ENCODE results near the gene SLC25A21. TPM values are rescaled to one million over a fixed set of nuclear protein-coding genes. Genes with fewer than 3 reads are reported as not detected.
"Not testable (repeated sequence)": the region's sequence is repeated elsewhere in the genome, so short reads cannot be mapped to it uniquely, and the experiment has no call there.

The SLC25A21 gene
- total RNA-seq, 2 donors from 2014 or later, result not detected

DNA sequence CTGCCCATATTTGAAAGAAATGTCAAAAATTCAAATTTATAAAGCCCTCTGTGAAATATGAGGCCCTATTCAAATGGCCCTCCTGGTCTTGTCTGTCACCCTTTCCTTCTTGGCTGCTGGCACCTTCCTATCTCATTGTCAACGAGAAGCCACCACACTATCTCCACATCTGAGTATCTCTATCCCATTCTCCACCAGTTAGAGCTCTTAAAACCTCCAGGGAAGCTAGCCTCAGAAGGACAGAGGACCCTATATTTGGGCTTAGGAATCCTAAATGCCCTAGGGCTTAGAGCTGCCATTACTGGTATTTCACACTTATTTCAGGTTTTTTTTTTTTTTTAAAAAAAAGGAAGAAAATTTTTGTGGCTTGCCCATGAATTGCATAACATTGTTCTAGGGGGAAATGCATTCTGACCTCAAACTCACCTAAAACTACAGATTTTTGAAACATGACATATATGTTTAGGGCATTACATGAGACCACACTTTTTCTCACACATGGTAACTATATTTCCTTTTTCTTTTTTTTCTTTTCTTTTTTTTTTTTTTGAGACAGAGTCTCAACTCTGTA, 25.0 kb downstream of the SLC25A21 start:
- Mint-ChIP-seq H3K9me3 (no peaks in the 10 kb centered on the region), H3K27ac (no peak overlapping the region), H3K36me3 (ENCODE audit: insufficient read depth in 2 of 2) (no peaks in the 10 kb centered on the region), H3K4me1 (ENCODE audit: low read depth) (no peaks in the 10 kb centered on the region), H3K27me3 (ENCODE audit: low read depth) (no peaks in the 10 kb centered on the region), H3K4me3 (no peak overlapping the region)
- DNase-seq (no peak), ATAC-seq (replicated peaks in 1 of 2) (no peak)

DNA sequence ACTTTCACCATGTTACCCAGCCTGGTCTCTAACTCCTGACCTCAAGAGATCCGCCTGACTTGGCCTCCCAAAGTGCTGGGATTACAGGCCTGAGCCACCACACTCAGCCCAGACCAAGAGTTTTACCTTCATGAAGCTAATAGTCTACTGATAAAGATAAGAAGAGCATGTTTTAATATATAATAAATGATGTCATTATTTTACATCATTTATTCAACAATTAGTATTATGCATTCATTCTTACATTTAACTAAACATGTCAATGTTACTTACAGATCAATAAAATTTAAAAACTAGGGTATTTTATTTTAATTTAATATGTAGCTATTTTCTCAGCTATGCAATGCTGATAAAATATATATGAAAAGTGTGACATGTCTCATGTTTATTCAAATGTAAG, 26.0 kb downstream of the SLC25A21 start:
- not testable (repeated sequence) for DNase-seq; H3K27ac Mint-ChIP-seq; ATAC-seq (replicated peaks in 1 of 2); H3K4me3 Mint-ChIP-seq; H3K36me3 Mint-ChIP-seq (ENCODE audit: insufficient read depth in 2 of 2); H3K9me3 Mint-ChIP-seq; H3K4me1 Mint-ChIP-seq (ENCODE audit: low read depth); H3K27me3 Mint-ChIP-seq (ENCODE audit: low read depth)

DNA sequence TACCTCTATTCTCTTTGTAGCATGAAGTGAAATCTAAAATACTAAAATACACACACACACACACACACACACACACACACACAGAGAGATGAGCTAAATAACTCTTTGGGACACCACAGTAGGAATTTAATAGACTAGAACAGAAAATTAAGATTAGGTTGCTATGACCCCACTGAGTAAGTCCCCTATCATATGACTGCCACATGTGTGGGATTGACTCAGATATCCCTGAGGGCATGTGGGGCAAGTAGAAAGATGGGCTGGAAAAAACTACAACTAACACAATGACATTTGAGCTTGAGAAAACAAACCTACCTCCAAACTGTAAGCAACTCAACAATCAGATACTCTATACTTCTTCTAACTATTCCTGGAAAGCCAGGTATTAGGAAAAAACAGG, 27.0 kb downstream of the SLC25A21 start:
- Mint-ChIP-seq H3K36me3 (ENCODE audit: insufficient read depth in 2 of 2) (no peaks in the 10 kb centered on the region), H3K4me1 (ENCODE audit: low read depth) (no peaks in the 10 kb centered on the region), H3K27ac (no peak overlapping the region), H3K4me3 (no peak overlapping the region), H3K27me3 (ENCODE audit: low read depth) (no peaks in the 10 kb centered on the region), H3K9me3 (no peaks in the 10 kb centered on the region)
- no peak for DNase-seq
- ATAC-seq (replicated peaks in 1 of 2), result no peak

DNA sequence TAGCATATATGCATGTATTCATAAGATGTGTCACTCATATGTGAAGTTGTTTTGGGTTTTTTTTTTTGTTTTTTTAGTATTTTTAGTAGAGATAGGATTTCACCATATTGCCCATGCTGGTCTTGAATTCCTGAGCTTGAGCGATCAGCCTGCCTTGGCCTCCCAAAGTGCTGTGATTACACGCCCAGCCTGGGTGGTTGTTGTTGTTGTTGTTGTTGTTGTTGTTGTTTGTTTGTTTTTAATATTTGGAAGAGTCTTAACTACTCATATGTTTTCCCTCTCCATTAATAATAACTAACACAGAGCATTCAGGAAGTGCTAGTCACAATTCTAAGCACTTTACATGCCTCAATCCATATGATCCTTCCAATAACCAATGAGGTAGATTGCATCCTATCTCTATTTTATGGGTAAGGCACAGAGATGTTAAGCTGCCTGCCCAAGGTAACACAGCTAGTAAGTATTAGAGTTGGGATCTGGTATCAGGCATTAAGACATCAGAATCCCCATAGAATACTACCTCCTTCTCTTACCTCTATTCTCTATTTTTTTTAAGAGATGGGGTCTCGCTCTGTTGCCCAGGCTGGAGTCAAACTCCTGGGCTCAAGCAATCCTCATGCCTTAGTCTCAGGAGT, 27.6 kb downstream of the SLC25A21 start:
- H3K36me3 Mint-ChIP-seq (ENCODE audit: insufficient read depth in 2 of 2), result no peaks in the 10 kb centered on the region
- H3K9me3 Mint-ChIP-seq, result no peaks in the 10 kb centered on the region
- DNase-seq (no peak), ATAC-seq (replicated peaks in 1 of 2) (no peak)
- H3K27ac Mint-ChIP-seq, result no peak overlapping the region
- no peaks in the 10 kb centered on the region for H3K4me1 Mint-ChIP-seq (ENCODE audit: low read depth)
- H3K4me3 Mint-ChIP-seq, result no peak overlapping the region
- H3K27me3 Mint-ChIP-seq (ENCODE audit: low read depth), result no peaks in the 10 kb centered on the region

DNA sequence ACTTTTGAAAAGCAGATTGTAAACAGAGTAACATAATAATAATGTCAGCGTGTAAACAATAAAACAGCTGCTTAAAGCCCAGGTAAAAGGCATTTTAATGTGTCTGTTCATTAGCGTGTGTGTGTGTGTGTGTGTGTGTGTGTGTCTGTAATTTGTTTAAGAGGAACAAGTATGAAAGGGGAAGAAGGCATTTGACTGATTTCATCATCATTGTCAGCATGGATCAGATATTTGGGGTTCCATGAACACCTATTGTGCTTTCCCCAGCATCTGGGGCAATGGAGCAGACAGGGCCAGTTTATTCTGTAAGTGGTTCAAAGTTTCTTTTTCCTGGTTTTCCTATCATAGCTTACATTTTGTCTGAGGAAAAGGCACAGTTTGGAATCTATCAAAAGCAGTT, 28.9 kb downstream of the SLC25A21 start:
- Mint-ChIP-seq H3K4me1 (ENCODE audit: low read depth) (no peaks in the 10 kb centered on the region), H3K4me3 (no peak overlapping the region), H3K27ac (no peak overlapping the region), H3K27me3 (ENCODE audit: low read depth) (no peaks in the 10 kb centered on the region), H3K36me3 (ENCODE audit: insufficient read depth in 2 of 2) (no peaks in the 10 kb centered on the region), H3K9me3 (no peaks in the 10 kb centered on the region)
- DNase-seq (no peak), ATAC-seq (replicated peaks in 1 of 2) (no peak)

DNA sequence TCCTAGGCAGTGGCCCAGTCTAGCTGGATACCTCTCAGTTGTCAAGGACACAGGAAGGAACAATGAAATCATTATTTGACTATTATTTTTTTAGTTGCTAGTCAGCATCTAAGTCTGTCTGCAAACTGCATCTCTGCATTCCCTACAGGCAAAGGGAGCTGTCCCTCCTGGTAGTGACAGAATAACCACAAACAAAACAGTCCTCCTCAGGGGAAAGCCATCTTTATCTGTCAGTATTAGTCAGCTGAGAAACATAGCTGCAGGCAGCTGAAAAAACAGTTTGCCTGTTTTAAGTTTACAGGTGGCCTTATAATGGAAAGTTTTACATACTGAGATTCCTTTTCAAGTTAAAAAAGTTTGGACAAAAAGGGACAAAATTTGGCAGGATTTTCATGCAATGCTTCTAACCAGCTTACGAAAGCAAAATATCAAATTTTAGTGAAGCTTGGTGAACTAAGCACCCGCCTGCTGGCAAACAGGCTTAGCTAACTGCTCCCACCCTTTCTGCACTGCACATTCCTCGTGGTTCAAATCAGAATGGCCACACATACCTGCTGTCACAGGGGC, 29.5 kb downstream of the SLC25A21 start:
- ATAC-seq (replicated peaks in 1 of 2) (no peak), DNase-seq (no peak)
- Mint-ChIP-seq H3K36me3 (ENCODE audit: insufficient read depth in 2 of 2) (no peaks in the 10 kb centered on the region), H3K27me3 (ENCODE audit: low read depth) (no peaks in the 10 kb centered on the region), H3K27ac (no peak overlapping the region), H3K4me3 (no peak overlapping the region), H3K4me1 (ENCODE audit: low read depth) (no peaks in the 10 kb centered on the region), H3K9me3 (no peaks in the 10 kb centered on the region)

DNA sequence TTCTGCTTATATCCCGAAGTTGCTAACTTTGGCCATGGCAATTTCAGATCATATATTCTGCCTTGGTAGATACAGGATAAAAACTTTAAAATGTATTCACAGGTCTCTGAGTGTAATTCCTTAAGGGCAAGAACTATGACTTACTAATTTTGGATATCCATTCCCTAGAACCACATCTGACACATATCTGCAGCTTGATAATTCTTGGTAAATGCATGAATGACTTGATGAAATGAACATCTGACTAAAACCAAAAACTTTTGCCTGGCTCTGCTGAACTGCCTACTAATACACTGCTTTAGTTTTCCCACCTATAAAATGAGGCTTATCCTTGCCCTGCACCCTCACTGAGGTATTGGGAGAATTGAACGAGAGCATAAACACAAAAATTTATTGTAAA, 32.2 kb downstream of the SLC25A21 start:
- H3K9me3 Mint-ChIP-seq, result no peaks in the 10 kb centered on the region
- H3K4me3 Mint-ChIP-seq, result no peak overlapping the region
- no peak for ATAC-seq (replicated peaks in 1 of 2)
- no peaks in the 10 kb centered on the region for H3K27me3 Mint-ChIP-seq (ENCODE audit: low read depth)
- no peak for DNase-seq
- H3K36me3 Mint-ChIP-seq (ENCODE audit: insufficient read depth in 2 of 2), result no peaks in the 10 kb centered on the region
- no peaks in the 10 kb centered on the region for H3K4me1 Mint-ChIP-seq (ENCODE audit: low read depth)
- H3K27ac Mint-ChIP-seq, result no peak overlapping the region

DNA sequence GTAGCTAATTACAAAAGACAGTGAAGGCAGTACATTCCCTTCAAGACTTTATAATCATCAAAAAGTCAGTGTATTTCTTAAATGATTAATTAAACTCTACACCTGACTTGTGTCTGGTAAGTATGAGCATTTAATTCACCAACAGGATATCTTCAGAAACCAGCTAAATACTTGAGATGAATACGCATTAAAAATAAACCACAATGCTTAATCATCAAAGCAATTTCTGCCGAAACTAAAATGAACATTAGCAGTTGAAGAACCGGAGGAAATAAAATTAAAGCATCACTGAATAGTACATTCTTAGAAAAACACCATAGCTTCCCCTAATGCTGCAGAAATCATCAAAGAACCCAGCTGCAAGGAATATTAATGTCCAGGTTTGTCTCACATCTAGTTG, 32.7 kb downstream of the SLC25A21 start:
- Mint-ChIP-seq H3K27ac (no peak overlapping the region), H3K4me3 (no peak overlapping the region), H3K27me3 (ENCODE audit: low read depth) (no peaks in the 10 kb centered on the region), H3K9me3 (no peaks in the 10 kb centered on the region), H3K4me1 (ENCODE audit: low read depth) (no peaks in the 10 kb centered on the region), H3K36me3 (ENCODE audit: insufficient read depth in 2 of 2) (no peaks in the 10 kb centered on the region)
- DNase-seq (no peak), ATAC-seq (replicated peaks in 1 of 2) (no peak)

DNA sequence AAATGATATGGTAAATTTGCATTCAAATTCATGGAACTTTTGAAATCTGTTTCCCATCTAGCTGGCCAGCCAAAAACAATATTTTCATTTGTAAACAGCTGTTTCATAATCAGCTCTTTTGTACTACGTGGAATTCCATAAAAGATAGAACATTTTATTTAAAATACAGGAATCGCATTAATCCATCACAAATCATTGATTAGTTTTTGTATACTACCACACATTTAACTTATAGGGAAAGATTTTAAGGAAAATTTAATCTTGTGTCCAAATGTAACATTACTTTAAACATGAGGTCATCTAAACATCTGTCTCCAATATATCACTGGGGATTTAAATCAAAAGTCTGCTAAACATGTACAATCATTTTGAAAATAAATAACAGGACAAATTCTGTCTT, 33.5 kb downstream of the SLC25A21 start:
- Mint-ChIP-seq H3K27me3 (ENCODE audit: low read depth) (no peaks in the 10 kb centered on the region), H3K36me3 (ENCODE audit: insufficient read depth in 2 of 2) (no peaks in the 10 kb centered on the region), H3K4me3 (no peak overlapping the region), H3K27ac (no peak overlapping the region), H3K9me3 (no peaks in the 10 kb centered on the region), H3K4me1 (ENCODE audit: low read depth) (no peaks in the 10 kb centered on the region)
- ATAC-seq (replicated peaks in 1 of 2), result no peak
- no peak for DNase-seq

DNA sequence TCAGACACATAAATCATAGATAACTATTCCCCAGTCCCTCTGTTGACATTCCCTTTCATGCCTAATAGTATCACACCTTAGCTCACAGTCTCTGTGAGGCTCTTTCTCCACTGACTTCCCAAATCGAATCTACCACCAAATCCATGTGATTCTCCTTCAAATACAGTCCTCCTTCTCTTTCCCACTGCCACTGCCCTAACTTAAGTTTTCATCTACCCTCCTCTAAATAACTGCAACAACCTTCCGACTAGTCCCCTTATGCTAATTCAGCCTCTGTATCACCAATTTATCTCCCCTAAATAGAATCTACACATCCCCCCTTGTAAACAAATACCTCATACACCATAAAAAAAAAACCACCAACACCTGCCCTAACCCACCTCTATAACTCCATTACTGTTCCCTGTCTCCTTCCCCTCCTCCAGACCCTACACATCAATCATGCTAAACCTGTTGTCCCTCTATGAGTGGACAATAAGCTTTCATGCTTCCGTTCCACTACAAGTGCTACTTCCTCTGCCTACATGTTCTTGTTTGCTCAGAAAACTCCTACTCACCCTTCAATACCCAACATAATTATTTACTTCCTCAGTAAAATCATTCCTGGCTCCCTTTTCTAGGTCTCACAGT, 39.0 kb downstream of the SLC25A21 start:
- H3K4me3 Mint-ChIP-seq, result no peak overlapping the region

DNA sequence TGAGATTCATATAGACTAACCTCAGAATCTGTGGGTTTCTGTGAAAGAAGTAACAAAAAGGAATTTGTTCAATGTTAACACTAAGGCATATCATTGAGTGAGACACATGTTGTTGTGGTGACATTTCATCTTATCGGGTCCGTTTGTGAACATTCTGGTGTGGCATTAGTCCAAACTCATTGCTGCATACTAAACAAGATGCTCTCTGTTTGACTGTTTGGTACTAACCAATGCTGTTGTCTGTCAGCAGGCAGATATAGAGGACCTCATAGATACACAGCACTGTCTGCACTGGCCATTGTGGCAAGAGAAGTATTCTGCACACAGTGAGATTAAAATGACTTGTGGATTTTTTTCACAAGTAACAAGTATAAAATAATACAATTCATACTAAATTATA, 41.2 kb downstream of the SLC25A21 start:
- Mint-ChIP-seq H3K9me3 (peaks cover 8 to 13% of the 10 kb centered on the region in 2 donors), H3K4me1 (ENCODE audit: low read depth) (no peaks in the 10 kb centered on the region), H3K4me3 (no peak overlapping the region), H3K27me3 (ENCODE audit: low read depth) (no peaks in the 10 kb centered on the region), H3K27ac (no peak overlapping the region), H3K36me3 (ENCODE audit: insufficient read depth in 2 of 2) (no peaks in the 10 kb centered on the region)
- DNase-seq (no peak), ATAC-seq (replicated peaks in 1 of 2) (no peak)

More for the DNA sequence above, 39.0 kb downstream of the SLC25A21 start:
- H3K9me3 Mint-ChIP-seq, result peaks cover 8 to 13% of the 10 kb centered on the region in 2 donors
- H3K27me3 Mint-ChIP-seq (ENCODE audit: low read depth), result no peaks in the 10 kb centered on the region
- ATAC-seq (replicated peaks in 1 of 2), result no peak
- H3K27ac Mint-ChIP-seq, result no peak overlapping the region
- no peak for DNase-seq
- no peaks in the 10 kb centered on the region for H3K36me3 Mint-ChIP-seq (ENCODE audit: insufficient read depth in 2 of 2)
- no peaks in the 10 kb centered on the region for H3K4me1 Mint-ChIP-seq (ENCODE audit: low read depth)

DNA sequence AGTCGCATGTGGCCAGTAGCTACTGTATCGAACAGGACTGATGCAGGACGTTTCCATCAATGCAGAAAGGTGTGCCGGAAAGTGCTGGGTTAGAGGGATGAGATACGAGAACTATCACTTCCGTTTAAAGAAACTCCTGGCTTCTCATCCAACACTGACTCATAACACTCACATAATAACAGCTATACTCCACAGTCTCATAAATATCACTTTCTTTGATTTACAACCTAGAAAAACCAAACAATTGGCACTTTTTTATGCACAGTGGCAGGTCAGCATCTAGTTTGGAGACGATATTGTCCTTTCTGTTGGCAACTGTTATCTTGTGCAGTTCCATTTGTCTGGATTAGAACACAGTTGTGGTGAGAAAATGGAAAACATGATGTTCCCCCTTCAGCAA, 43.4 kb downstream of the SLC25A21 start:
- ATAC-seq (replicated peaks in 1 of 2), result no peak
- H3K4me1 Mint-ChIP-seq (ENCODE audit: low read depth), result no peaks in the 10 kb centered on the region
- no peak overlapping the region for H3K4me3 Mint-ChIP-seq
- no peaks in the 10 kb centered on the region for H3K27me3 Mint-ChIP-seq (ENCODE audit: low read depth)
- H3K36me3 Mint-ChIP-seq (ENCODE audit: insufficient read depth in 2 of 2), result no peaks in the 10 kb centered on the region
- peaks cover 8 to 13% of the 10 kb centered on the region in 2 donors for H3K9me3 Mint-ChIP-seq
- no peak overlapping the region for H3K27ac Mint-ChIP-seq
- DNase-seq, result no peak

DNA sequence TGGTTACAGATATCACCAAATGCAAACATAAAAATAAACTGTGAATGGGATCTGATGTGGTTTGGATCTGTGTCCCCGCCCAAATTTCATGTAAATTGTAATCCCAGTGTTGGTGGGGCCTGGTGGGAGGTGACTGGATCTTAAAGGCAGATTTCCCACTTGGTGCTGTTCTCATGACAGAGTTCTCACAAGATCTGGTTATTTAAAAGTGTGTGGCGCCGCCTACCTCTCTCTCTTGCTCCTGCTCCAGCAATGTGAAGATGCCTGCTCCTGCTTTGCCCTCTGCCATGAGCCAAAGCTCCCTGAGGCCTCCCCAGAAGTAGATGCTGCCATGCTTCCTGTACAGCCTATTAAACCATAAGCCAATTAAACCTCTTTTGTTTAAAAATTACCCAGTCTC, 47.8 kb downstream of the SLC25A21 start:
- no peak for DNase-seq
- H3K9me3 Mint-ChIP-seq, result no peaks in the 10 kb centered on the region
- H3K4me3 Mint-ChIP-seq, result no peak overlapping the region
- H3K27me3 Mint-ChIP-seq (ENCODE audit: low read depth), result no peaks in the 10 kb centered on the region
- no peak for ATAC-seq (replicated peaks in 1 of 2)
- H3K36me3 Mint-ChIP-seq (ENCODE audit: insufficient read depth in 2 of 2), result no peaks in the 10 kb centered on the region
- no peak overlapping the region for H3K27ac Mint-ChIP-seq
- no peaks in the 10 kb centered on the region for H3K4me1 Mint-ChIP-seq (ENCODE audit: low read depth)
